C4-2B (cell line): ENCODE data around the gene BTBD3.

Experiments
- H3K27ac ChIP-seq: fragments of 450-650 bp; 2 replicates; pipeline ENCODE4 v1.5.1; 2017
- ZFX ChIP-seq: fragments of 450-650 bp; IDR thresholded peaks from 2 replicates; pipeline ENCODE4 v1.6.1; 2017
- TF ChIP-seq, protein P1 (sequence below): fragments of 450-650 bp; conservative IDR thresholded peaks from 2 replicates; pipeline ENCODE4 v1.5.1; 2017; ENCODE audit warnings: mild to moderate bottlenecking

BTBD3 gene

GRCh38 chr20:11890331-11891076, 27.2 kb upstream of the BTBD3 start:
- TF ChIP-seq, protein P1, sequence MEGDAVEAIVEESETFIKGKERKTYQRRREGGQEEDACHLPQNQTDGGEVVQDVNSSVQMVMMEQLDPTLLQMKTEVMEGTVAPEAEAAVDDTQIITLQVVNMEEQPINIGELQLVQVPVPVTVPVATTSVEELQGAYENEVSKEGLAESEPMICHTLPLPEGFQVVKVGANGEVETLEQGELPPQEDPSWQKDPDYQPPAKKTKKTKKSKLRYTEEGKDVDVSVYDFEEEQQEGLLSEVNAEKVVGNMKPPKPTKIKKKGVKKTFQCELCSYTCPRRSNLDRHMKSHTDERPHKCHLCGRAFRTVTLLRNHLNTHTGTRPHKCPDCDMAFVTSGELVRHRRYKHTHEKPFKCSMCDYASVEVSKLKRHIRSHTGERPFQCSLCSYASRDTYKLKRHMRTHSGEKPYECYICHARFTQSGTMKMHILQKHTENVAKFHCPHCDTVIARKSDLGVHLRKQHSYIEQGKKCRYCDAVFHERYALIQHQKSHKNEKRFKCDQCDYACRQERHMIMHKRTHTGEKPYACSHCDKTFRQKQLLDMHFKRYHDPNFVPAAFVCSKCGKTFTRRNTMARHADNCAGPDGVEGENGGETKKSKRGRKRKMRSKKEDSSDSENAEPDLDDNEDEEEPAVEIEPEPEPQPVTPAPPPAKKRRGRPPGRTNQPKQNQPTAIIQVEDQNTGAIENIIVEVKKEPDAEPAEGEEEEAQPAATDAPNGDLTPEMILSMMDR, result no peak
- TF ChIP-seq ZFX, result no peak
- peak overlapping the region; percentile 79 for H3K27ac ChIP-seq

GRCh38 chr20:11891077-11891775, 26.5 kb upstream of the BTBD3 start:
- H3K27ac ChIP-seq, result peak overlapping the region; percentile 79
- peak; percentile 67 for TF ChIP-seq ZFX
- TF ChIP-seq, protein P1, result no peak

DNA sequence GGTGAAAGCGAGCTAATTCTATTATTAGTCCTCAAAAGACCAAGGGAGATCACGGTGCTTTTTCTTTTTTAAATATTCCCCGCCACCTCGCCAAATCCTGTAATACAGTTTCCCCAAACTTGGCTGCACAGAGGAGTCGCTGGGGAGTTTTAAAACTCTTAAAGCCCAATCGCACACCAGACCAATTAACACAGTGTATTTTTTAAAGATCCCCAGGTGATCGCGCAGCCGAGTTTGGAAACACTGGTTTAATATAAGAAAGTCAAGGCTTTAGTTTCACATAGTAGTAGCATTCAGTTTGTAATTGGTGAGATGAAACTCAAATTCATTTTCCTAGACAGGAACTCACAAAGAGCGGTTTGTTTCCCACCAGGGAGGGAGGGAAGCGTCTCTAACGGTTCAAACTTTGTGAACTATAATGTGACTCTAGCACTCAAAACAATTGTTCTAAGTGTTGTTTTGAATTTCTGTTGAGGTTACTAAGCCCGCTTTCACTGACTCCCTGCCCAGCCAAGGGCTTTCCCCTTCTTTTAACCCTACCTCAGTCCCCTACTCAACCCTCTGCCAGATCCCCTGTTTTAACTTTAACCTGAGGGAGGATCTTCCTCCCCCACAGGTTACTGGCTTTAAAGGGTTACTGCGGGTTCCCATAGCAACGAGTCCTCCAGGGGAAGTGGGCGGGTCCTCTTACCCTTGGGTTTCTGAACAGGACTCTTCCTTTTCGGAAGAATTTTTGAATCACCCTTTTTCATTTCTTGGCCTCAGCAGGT, 25.7 kb upstream of the BTBD3 start:
- no peak for TF ChIP-seq ZFX
- TF ChIP-seq, protein P1, result no peak
- H3K27ac ChIP-seq, result peak overlapping the region; percentile 79

DNA sequence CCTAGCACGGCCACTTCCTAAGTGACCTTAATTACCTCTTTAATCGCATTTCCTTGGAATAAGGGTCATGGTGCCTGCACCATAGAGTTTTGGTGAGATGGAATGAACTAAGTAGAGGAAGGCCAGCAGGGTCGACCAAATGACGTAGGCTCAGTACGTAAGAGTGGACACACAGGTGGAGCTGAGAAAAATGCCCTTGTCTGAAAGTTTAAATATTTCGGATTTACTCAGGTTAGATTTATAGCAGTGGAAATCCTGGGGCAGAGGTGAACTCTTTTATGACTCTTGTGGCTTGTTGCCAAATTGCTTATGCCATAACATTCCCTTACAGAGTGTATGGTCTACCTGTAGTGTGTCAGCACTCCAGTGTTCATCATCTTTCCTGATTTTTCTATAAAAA, 23.6 kb upstream of the BTBD3 start:
- TF ChIP-seq ZFX, result no peak
- TF ChIP-seq, protein P1, result no peak
- H3K27ac ChIP-seq, result no peak overlapping the region

DNA sequence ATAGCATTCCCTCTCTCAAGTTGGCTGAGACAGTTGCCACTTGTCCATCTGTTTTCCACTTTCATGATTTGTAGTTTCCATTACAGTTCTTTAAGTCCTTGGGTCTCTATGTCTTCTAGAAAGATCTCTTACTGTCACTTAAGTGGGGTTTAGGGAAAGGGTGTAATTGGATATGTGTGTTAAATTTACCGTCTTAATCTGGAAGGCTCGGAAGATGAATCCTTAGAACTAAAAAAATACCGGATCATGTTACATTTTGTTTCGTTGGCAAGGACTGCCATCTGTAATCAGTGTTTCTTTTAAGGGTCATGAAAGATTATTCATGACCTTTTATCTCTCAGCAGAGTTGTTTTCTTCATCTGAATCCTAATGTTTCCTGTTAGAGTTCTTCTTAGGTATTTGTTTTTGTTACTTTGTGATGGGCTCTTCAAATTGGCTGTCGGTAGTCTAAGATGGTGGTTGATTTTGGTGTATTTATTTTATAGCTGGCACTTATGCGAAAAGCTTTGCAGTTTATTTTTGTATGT, 21.8 kb upstream of the BTBD3 start:
- TF ChIP-seq, protein P1, result no peak
- no peak for TF ChIP-seq ZFX
- H3K27ac ChIP-seq, result no peak overlapping the region

GRCh38 chr20:11901127-11901526, 16.6 kb upstream of the BTBD3 start:
- TF ChIP-seq ZFX, result no peak
- TF ChIP-seq, protein P1, result no peak
- no peak overlapping the region for H3K27ac ChIP-seq
